ENCODE measurements around the gene ATP8B1. TPM values are rescaled to one million over a fixed set of nuclear protein-coding genes. Genes with fewer than 3 reads are reported as not detected.
A peak's percentile ranks its signal among the peaks of the same experiment; 100 is the strongest.

ATP8B1 gene
- total and polyA plus RNA-seq, 11 donors = 3.0 to 12.8 (median 6.2) TPM

DNA sequence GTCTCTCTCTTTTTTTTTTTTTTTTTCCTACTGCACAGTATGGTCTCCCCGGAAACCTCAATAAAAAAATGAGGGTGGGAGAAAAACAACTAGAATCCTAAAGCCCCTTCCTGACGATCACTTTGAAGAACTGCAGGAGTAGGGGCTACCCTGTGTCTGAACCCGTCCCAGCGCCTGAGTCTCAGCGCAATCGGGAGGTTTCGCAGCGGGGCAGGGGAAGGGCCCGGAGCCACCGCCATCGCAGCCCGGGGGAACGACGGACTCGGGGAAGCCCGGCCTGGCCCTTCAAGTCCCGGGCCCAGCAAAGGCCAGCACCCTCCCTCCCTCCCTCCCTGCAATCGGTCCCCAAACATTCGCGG, 181.9 kb downstream of the ATP8B1 start:
- Histone ChIP-seq H3K27me3 (no peaks in the 10 kb centered on the region), H3K36me3 (peaks cover 0 to 33% (median 27%) of the 10 kb centered on the region in 9 donors), H3K27ac (peak overlapping the region; percentile 58 to 96 (median 88)), H3K9me3 (no peaks in the 10 kb centered on the region), H3K4me1 (peaks cover 0 to 38% (median 17%) of the 10 kb centered on the region in 12 donors), H3K4me3 (peak overlapping the region; percentile 60 to 93 (median 84))
- peak; percentile 4 to 57 (median 49) for ATAC-seq
- WGBS, 4 donors = 0 to 1% (median 0%) methylated on average over 13 to 20 of the region's 20 CpGs
- no peak for DNase-seq
- no peak for TF ChIP-seq POLR2A (IDR thresholded peaks at IDR 0.05)
- TF ChIP-seq, protein P1, sequence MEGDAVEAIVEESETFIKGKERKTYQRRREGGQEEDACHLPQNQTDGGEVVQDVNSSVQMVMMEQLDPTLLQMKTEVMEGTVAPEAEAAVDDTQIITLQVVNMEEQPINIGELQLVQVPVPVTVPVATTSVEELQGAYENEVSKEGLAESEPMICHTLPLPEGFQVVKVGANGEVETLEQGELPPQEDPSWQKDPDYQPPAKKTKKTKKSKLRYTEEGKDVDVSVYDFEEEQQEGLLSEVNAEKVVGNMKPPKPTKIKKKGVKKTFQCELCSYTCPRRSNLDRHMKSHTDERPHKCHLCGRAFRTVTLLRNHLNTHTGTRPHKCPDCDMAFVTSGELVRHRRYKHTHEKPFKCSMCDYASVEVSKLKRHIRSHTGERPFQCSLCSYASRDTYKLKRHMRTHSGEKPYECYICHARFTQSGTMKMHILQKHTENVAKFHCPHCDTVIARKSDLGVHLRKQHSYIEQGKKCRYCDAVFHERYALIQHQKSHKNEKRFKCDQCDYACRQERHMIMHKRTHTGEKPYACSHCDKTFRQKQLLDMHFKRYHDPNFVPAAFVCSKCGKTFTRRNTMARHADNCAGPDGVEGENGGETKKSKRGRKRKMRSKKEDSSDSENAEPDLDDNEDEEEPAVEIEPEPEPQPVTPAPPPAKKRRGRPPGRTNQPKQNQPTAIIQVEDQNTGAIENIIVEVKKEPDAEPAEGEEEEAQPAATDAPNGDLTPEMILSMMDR (IDR thresholded peaks at IDR 0.05) = no peak
- intact Hi-C loops (cut with DNase I) = loop anchor here in 7 of 10 donors (2.0 to 10.0 kb wide), 7 partner anchors 34 to 504 kb away; partner anchors contain the start of genes NEDD4L (in 5 of the 7), FECH (in 2 of the 7) and ATP8B1 (in 1 of the 7)

DNA sequence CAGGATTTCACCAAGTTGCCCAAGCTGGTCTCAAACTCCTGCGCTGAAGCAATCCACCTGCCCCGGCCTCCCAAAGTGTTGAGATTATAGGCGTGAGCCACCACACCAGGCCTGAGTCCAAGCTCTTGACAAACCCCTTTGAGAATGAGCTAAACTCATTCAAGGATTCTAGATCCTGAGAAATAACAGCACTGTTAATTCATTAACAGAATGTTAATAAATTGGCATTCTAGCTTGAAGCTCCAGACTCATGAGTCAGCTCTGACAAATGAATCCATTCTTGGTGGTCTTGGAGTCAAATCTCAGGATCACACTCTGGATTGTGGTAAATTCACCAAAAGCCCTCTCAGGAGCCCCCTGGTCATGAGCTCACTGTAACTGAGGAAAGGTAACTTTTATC, 183.2 kb downstream of the ATP8B1 start:
- no peak for ATAC-seq
- 94 to 98% (median 97%) methylated on average over 3 of the region's 3 CpGs for WGBS, 4 donors
- Histone ChIP-seq H3K4me1 (peaks cover 0 to 38% (median 17%) of the 10 kb centered on the region in 12 donors), H3K4me3 (no peak overlapping the region), H3K27ac (no peak overlapping the region), H3K27me3 (no peaks in the 10 kb centered on the region), H3K36me3 (peaks cover 0 to 45% (median 39%) of the 10 kb centered on the region in 9 donors), H3K9me3 (no peaks in the 10 kb centered on the region)
- intact Hi-C loops (cut with DNase I) = loop anchor here in 7 of 10 donors (2.0 to 10.0 kb wide), 7 partner anchors 33 to 505 kb away; partner anchors contain the start of genes NEDD4L (in 5 of the 7), FECH (in 2 of the 7) and ATP8B1 (in 1 of the 7)
- no peak for DNase-seq
- TF ChIP-seq POLR2A (IDR thresholded peaks at IDR 0.05) = no peak
- TF ChIP-seq, protein P1 (IDR thresholded peaks at IDR 0.05) = no peak

DNA sequence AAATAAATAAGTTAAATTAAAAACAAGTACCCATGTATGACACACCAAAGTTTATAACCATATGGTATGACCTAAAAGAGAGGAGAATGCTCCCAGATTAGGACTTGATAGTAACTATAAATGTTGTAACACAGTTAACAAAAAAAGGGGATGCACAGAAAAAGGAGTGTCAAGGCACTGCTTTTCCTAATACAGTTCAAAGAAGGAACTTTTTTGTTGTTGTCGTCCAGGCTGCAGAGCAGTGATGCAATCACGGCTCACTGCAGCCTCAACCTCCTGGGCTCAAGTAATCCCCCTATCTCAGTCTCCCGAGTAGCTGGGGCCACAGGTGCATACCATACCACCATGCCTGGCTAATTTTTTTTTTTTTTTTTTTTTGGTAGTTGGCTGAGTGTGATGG, 184.2 kb downstream of the ATP8B1 start:
- Histone ChIP-seq H3K4me1 (peaks cover 0 to 38% (median 17%) of the 10 kb centered on the region in 12 donors), H3K36me3 (peaks cover 0 to 54% (median 49%) of the 10 kb centered on the region in 9 donors), H3K27ac (no peak overlapping the region), H3K4me3 (no peak overlapping the region), H3K9me3 (no peaks in the 10 kb centered on the region), H3K27me3 (no peaks in the 10 kb centered on the region)
- TF ChIP-seq, protein P1 (IDR thresholded peaks at IDR 0.05) = no peak
- no peak for TF ChIP-seq POLR2A (IDR thresholded peaks at IDR 0.05)
- WGBS, 4 donors = 55 to 82% (median 65%) methylated on average over 3 of the region's 3 CpGs
- ATAC-seq (no peak), DNase-seq (no peak)
- intact Hi-C loops (cut with DNase I) = no loop called here

DNA sequence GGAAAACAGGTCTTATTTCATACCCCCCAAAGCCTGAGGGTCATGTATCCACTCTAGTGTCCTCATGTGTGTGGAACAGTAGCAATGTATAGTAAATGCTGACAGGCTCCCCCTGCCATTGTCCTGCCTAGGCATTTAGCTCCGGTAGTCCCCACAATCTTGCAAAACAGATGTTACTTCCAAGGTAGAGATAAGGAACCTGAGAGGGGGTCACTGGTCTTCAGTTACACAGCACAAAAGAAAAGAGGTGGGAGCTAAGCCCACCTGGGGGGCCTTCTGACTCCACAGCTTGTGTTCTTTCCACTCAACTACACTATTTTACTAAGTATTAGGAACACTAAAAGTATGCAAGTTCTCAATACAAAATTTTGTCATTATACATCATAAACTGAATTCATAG, 199.2 kb downstream of the ATP8B1 start:
- TF ChIP-seq, protein P1 (IDR thresholded peaks at IDR 0.05) = no peak
- TF ChIP-seq POLR2A (IDR thresholded peaks at IDR 0.05) = no peak
- DNase-seq = no peak
- Histone ChIP-seq H3K4me1 (no peaks in the 10 kb centered on the region), H3K27ac (no peak overlapping the region), H3K9me3 (no peaks in the 10 kb centered on the region), H3K4me3 (no peak overlapping the region), H3K36me3 (peaks cover 0 to 100% (median 98%) of the 10 kb centered on the region in 9 donors), H3K27me3 (no peaks in the 10 kb centered on the region)
- no peak for ATAC-seq
- WGBS, 4 donors = 33 to 63% (median 53%) methylated on average over 1 of the region's 1 CpG
- intact Hi-C loops (cut with DNase I) = no loop called here

Other genes with a start within 250 kb of the ATP8B1 start
- gene FECH, start 216.6 kb downstream of the ATP8B1 start, total RNA-seq = 10 to 100 TPM; 29.0 to 93.3 (median 50.7) TPM
- gene FECH, start 216.6 kb downstream of the ATP8B1 start, polyA plus RNA-seq = 10 to 100 TPM in 1 of 2 donors, 1 to 10 TPM in 1; 4.7 to 21.0 TPM
- gene NARS1, start 181.5 kb downstream of the ATP8B1 start, total RNA-seq = 100 to 1,000 TPM in 8 of 9 donors, 10 to 100 TPM in 1; 90.3 to 158 (median 114) TPM
- 100 to 1,000 TPM in 1 of 2 donors, 10 to 100 TPM in 1; 69.5 to 138 TPM for gene NARS1, start 181.5 kb downstream of the ATP8B1 start, polyA plus RNA-seq
- gene NEDD4L, start 240.9 kb upstream of the ATP8B1 start, total RNA-seq = 10 to 100 TPM; 33.8 to 64.1 (median 54.9) TPM
- 10 to 100 TPM; 14.7 to 20.5 TPM for gene NEDD4L, start 240.9 kb upstream of the ATP8B1 start, polyA plus RNA-seq